GM12873 (cell line): ENCODE measurements around the gene ACTG2.

Experiments used
- CTCF ChIP-seq: IDR thresholded peaks from 2 replicates; pipeline ENCODE4 v1.5.1; 2012; ENCODE audit warnings: low read depth, mild to moderate bottlenecking, moderate library complexity, low read length, control low read depth; ENCODE audit not compliant: insufficient read depth; ENCODE audit errors: missing control alignments

The ACTG2 gene

GRCh38 chr2:73892631-73893329 lies at the start of gene ACTG2:
Gene ACTG2, plus strand, starts transcription at chr2:73893008. Its CDS starts 8,304 bp downstream, at chr2:73901312.
- no peak for TF ChIP-seq CTCF

- TF ChIP-seq CTCF: no peak
These were observed 48.7 kb upstream of the ACTG2 start for GRCh38 chr2:73844087-73844486.

GRCh38 chr2:73850009-73850408 lies 42.8 kb upstream of the ACTG2 start:
- TF ChIP-seq CTCF: no peak

GRCh38 chr2:73851274-73851673 lies 41.5 kb upstream of the ACTG2 start:
- TF ChIP-seq CTCF: peak; percentile 44

- TF ChIP-seq CTCF: no peak
These were observed 40.8 kb upstream of the ACTG2 start for GRCh38 chr2:73852020-73852419.

- TF ChIP-seq CTCF: no peak
These were observed 37.3 kb upstream of the ACTG2 start for GRCh38 chr2:73855526-73855925.

- no peak for TF ChIP-seq CTCF
These were observed 36.6 kb upstream of the ACTG2 start for GRCh38 chr2:73856214-73856613.
